HepG2 (cell line): ENCODE measurements around the gene RGS19. TPM values are rescaled to one million over a fixed set of nuclear protein-coding genes. Genes with fewer than 3 reads are reported as not detected.

ENCODE experiments used
- ATAC-seq: fragments of 200-7000 bp; cut with Tn5 transposase; 3 replicates; pipeline ENCODE4 v1.9.1; 2020; ENCODE audit warnings: mild to moderate bottlenecking, moderate library complexity
- BruUV-seq: library from RNA; stranded (reverse); fragments of 400-500 nt; replicated peaks from 2 replicates; lab custom pipeline; 2021; lab: Mats Ljungman, UMichigan
- CTCF ChIA-PET: fragments of 300-600 bp; formaldehyde crosslinking; extraction: SDS; loops from one replicate; lab custom pipeline; 2021; ENCODE audit warnings: low total read pairs, inconsistent platforms, low intra/inter-chr PET ratio; lab: Yijun Ruan, JAX
- POLR2A ChIA-PET: fragments of 350-600 bp; sonication (Branson Sonifier 250); formaldehyde crosslinking; loops from one replicate; lab custom pipeline; 2020; ENCODE audit warnings: antibody characterized with exemption, inconsistent platforms; lab: Yijun Ruan, JAX
- DNase-seq: peaks from one replicate; pipeline ENCODE4 v3.0.0-alpha.2; 2015; ENCODE audit warnings: low spot score
- FAIRE-seq: peaks from 3 replicates; lab custom pipeline; 2011; peaks lifted over from hg19 to GRCh38; lab: Jason Lieb, UNC
- H2AFZ ChIP-seq: one replicate; pipeline ENCODE4 v1.6.1; 2011; ENCODE audit warnings: low read length, inconsistent platforms
- H3K27ac ChIP-seq: fragments of 300-600 bp; 3 replicates; pipeline ENCODE4 v1.8.0; 2011; ENCODE audit warnings: mixed run types, mild to moderate bottlenecking, mixed read lengths, low read length, inconsistent platforms; ENCODE audit not compliant: insufficient read depth; ENCODE audit errors: extremely low read length
- H3K27me3 ChIP-seq, 2 experiments: fragments of 200-600 bp in 1 of 2; 2 replicates in 1 of 2; 3 replicates in 1 of 2; pipeline versions ENCODE4 v1.6.0 to v1.8.0; 2011; ENCODE audit warnings: low read length in 2 of 2, mild to moderate bottlenecking in 2 of 2, moderate library complexity in 2 of 2, inconsistent platforms in 1 of 2; ENCODE audit not compliant: insufficient read depth in 2 of 2, control insufficient read depth in 1 of 2
- H3K36me3 ChIP-seq, 2 experiments: fragments of 200-600 bp in 1 of 2; replicated peaks in 1 of 2; 2 replicates in 1 of 2; 3 replicates in 1 of 2; pipeline versions ENCODE4 v1.5.1 to v1.8.0; 2011; ENCODE audit warnings: low read length in 2 of 2, inconsistent platforms in 1 of 2; ENCODE audit not compliant: insufficient read depth in 2 of 2, control insufficient read depth in 1 of 2
- H3K4me1 ChIP-seq: 2 replicates; pipeline ENCODE4 v1.5.1; 2012; ENCODE audit warnings: low read length, inconsistent platforms; ENCODE audit not compliant: insufficient read depth
- H3K4me2 ChIP-seq: 2 replicates; pipeline ENCODE4 v1.6.0; 2011; ENCODE audit warnings: low read depth, low read length, inconsistent platforms
- H3K4me3 ChIP-seq, 3 experiments: fragments of 200-600 bp in 1 of 3; sonication (generic), shearing (Covaris generic) in 1 of 3; replicated peaks in 1 of 3; 2 replicates each; pipeline ENCODE4 v1.5.1; 2011 to 2016; ENCODE audit warnings: low read length in 3 of 3, inconsistent platforms in 2 of 3, low read depth in 2 of 3, mild to moderate bottlenecking in 2 of 3, control low read depth in 1 of 3, mixed read lengths in 1 of 3; ENCODE audit not compliant: insufficient read depth in 1 of 3
- H3K79me2 ChIP-seq: one replicate; pipeline ENCODE4 v1.6.1; 2011; ENCODE audit warnings: low read length, inconsistent platforms; ENCODE audit not compliant: insufficient read depth
- H3K9ac ChIP-seq: 2 replicates; pipeline ENCODE4 v1.6.0; 2011; ENCODE audit warnings: mild to moderate bottlenecking, low read depth, low read length, inconsistent platforms; ENCODE audit not compliant: insufficient read depth
- H3K9me3 ChIP-seq: 2 replicates; pipeline ENCODE4 v1.5.1; 2012; ENCODE audit warnings: mild to moderate bottlenecking, low read length
- H4K20me1 ChIP-seq: 2 replicates; pipeline ENCODE4 v1.6.0; 2011; ENCODE audit warnings: inconsistent platforms, mild to moderate bottlenecking, low read length, moderate library complexity; ENCODE audit not compliant: insufficient read depth
- FOXK1 ChIP-seq: sonication (generic); formaldehyde crosslinking; IDR thresholded peaks from 2 replicates; pipeline ENCODE4 v1.4.0; 2020; ENCODE audit warnings: low read depth, missing genetic modification reagents, borderline replicate concordance
- PCBP1 ChIP-seq: fragments of 200-400 bp; formaldehyde crosslinking; IDR thresholded peaks from 2 replicates; pipeline ENCODE4 v1.6.1; 2017; ENCODE audit warnings: mild to moderate bottlenecking, low read depth, low read length, borderline replicate concordance
- SP5 ChIP-seq: IDR thresholded peaks from 2 replicates; pipeline ENCODE4 v1.6.1; 2016; ENCODE audit warnings: low read depth, borderline replicate concordance
- ZNF556 ChIP-seq: sonication (generic); formaldehyde crosslinking; IDR thresholded peaks from 2 replicates; pipeline ENCODE4 v1.4.0; 2020; ENCODE audit warnings: mild to moderate bottlenecking, missing genetic modification reagents, borderline replicate concordance
- ZNF720 ChIP-seq: sonication (generic); formaldehyde crosslinking; IDR thresholded peaks from 2 replicates; pipeline ENCODE4 v1.4.0; 2020; ENCODE audit warnings: missing genetic modification reagents
- WGBS: methylation state at CpG from one replicate; pipeline ENCODE4 v1.1.6; 2017; ENCODE audit warnings: low lambda C conversion rate; 5-methylcytosine and 5-hydroxymethylcytosine counted together
- in situ Hi-C: cut with HindIII; loops from 2 replicates; pipeline ENCODE4 v1.10.0; 2017; ENCODE audit warnings: low pct_unique_long_range_greater_than_20kb; ENCODE audit not compliant: extremely low pct_ligation_motif_present
- intact Hi-C: fragments of 100-400 bp; cut with micrococcal nuclease; formaldehyde crosslinking; loops from one replicate; pipeline ENCODE4 v1.10.0; 2022; ENCODE audit not compliant: unreplicated experiment
- polyA plus RNA-seq, 8 experiments: library from polyadenylated mRNA; depleted of rRNA in 3 of 8; stranded (reverse) in 7 of 8; unstranded in 1 of 8; fragments of >200 nt; fragmentation: Illumina TruSeq in 4 of 8; extraction: Trizol in 4 of 8; gene quantifications; 2 replicates each; pipeline versions ENCODE4 v1.2.1 to v1.2.3, GENCODE V29; 2011 to 2016; ENCODE audit warnings: low read depth in 4 of 8, missing spikeins in 1 of 8, mixed read lengths in 1 of 8; ENCODE audit not compliant: insufficient read depth in 1 of 8
- total RNA-seq, 5 experiments: library from RNA; depleted of rRNA; stranded (reverse); fragments of >200 nt; fragmentation: Illumina TruSeq; extraction: Trizol; gene quantifications; 2 replicates each; pipeline ENCODE4 v1.2.3, GENCODE V29; 2016; ENCODE audit warnings: low read depth in 1 of 5
- TF ChIP-seq, protein P1 (sequence below): IDR thresholded peaks from 2 replicates; pipeline ENCODE4 v1.4.0; 2020; ENCODE audit warnings: mild to moderate bottlenecking, missing genetic modification reagents
- TF ChIP-seq, protein P2 (sequence below): sonication (generic); formaldehyde crosslinking; IDR thresholded peaks from 2 replicates; pipeline ENCODE4 v1.8.1; 2022; ENCODE audit warnings: low read depth, mild to moderate bottlenecking, missing genetic modification reagents
- TF ChIP-seq, protein P3 (sequence below): IDR thresholded peaks from 2 replicates; pipeline ENCODE4 v1.6.1; 2016; ENCODE audit warnings: low read depth, control low read depth
- TF ChIP-seq, protein P4 (sequence below): sonication (generic); formaldehyde crosslinking; IDR thresholded peaks from 2 replicates; pipeline ENCODE4 v1.9.0; 2021; ENCODE audit warnings: missing genetic modification reagents, borderline replicate concordance

Gene RGS19
- total and polyA plus RNA-seq, 2 of the 13 experiments (the other 11 are each of a cell fraction or from before 2014, with no cell fraction given) = 10.7 to 11.9 TPM

- TF ChIP-seq FOXK1 (CRISPR knock-in tag) = no peak
- TF ChIP-seq ZNF556 = peak; percentile 84; the same call in 1 of the 2 replicates
- TF ChIP-seq, protein P1, sequence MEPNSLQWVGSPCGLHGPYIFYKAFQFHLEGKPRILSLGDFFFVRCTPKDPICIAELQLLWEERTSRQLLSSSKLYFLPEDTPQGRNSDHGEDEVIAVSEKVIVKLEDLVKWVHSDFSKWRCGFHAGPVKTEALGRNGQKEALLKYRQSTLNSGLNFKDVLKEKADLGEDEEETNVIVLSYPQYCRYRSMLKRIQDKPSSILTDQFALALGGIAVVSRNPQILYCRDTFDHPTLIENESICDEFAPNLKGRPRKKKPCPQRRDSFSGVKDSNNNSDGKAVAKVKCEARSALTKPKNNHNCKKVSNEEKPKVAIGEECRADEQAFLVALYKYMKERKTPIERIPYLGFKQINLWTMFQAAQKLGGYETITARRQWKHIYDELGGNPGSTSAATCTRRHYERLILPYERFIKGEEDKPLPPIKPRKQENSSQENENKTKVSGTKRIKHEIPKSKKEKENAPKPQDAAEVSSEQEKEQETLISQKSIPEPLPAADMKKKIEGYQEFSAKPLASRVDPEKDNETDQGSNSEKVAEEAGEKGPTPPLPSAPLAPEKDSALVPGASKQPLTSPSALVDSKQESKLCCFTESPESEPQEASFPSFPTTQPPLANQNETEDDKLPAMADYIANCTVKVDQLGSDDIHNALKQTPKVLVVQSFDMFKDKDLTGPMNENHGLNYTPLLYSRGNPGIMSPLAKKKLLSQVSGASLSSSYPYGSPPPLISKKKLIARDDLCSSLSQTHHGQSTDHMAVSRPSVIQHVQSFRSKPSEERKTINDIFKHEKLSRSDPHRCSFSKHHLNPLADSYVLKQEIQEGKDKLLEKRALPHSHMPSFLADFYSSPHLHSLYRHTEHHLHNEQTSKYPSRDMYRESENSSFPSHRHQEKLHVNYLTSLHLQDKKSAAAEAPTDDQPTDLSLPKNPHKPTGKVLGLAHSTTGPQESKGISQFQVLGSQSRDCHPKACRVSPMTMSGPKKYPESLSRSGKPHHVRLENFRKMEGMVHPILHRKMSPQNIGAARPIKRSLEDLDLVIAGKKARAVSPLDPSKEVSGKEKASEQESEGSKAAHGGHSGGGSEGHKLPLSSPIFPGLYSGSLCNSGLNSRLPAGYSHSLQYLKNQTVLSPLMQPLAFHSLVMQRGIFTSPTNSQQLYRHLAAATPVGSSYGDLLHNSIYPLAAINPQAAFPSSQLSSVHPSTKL = peak; percentile 68
Observed at GRCh38 chr20:64035933-64036345, 43.4 kb downstream of the RGS19 start, which contains the start of gene C20orf204 (continued).

GRCh38 chr20:64035066-64035932 lies 44.0 kb downstream of the RGS19 start:
- in situ Hi-C loops (no loop called here), intact Hi-C loops (no loop called here)
- Histone ChIP-seq H3K4me1 (peaks cover 50% of the 10 kb centered on the region), H3K4me2 (peak overlapping the region; percentile 92), H3K79me2 (peaks cover 18% of the 10 kb centered on the region), H3K9ac (peak overlapping the region; percentile 82), H3K27ac (peak overlapping the region; percentile 82), H3K27me3 (no peaks in the 10 kb centered on the region), H3K36me3 (peaks cover 23 to 32% of the 10 kb centered on the region in 2 experiments), H3K4me3 (peak overlapping the region; percentile 57 to 84 (median 71); a peak in 5 of 6 replicates), H2AFZ (no peak overlapping the region), H4K20me1 (no peaks in the 10 kb centered on the region), H3K9me3 (no peaks in the 10 kb centered on the region)
- ChIA-PET CTCF (no interaction called here), POLR2A (interaction anchor here (0.7 to 10.1 kb wide), 20 partner anchors 9 to 408 kb away, joined by 3 to 252 read pairs (median 3); partner anchors contain the start of genes GMEB2, OPRL1, PCMTD2 and PRPF6)
- BruUV-seq = TSS peak; percentile 62
- no peak for ATAC-seq
- no peak for DNase-seq
- WGBS = 86% methylated on average over 13 of the region's 17 CpGs
- no peak for FAIRE-seq
- TF ChIP-seq ZNF720 (CRISPR knock-in tag) (0 out of 2 replicates have a peak, but pooled peaks have one; percentile 10), SP5 (CRISPR knock-in tag) (no peak), PCBP1 (no peak)
- TF ChIP-seq, protein P2, sequence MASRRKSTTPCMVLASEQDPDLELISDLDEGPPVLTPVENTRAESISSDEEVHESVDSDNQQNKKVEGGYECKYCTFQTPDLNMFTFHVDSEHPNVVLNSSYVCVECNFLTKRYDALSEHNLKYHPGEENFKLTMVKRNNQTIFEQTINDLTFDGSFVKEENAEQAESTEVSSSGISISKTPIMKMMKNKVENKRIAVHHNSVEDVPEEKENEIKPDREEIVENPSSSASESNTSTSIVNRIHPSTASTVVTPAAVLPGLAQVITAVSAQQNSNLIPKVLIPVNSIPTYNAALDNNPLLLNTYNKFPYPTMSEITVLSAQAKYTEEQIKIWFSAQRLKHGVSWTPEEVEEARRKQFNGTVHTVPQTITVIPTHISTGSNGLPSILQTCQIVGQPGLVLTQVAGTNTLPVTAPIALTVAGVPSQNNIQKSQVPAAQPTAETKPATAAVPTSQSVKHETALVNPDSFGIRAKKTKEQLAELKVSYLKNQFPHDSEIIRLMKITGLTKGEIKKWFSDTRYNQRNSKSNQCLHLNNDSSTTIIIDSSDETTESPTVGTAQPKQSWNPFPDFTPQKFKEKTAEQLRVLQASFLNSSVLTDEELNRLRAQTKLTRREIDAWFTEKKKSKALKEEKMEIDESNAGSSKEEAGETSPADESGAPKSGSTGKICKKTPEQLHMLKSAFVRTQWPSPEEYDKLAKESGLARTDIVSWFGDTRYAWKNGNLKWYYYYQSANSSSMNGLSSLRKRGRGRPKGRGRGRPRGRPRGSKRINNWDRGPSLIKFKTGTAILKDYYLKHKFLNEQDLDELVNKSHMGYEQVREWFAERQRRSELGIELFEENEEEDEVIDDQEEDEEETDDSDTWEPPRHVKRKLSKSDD (CRISPR knock-in tag) = no peak
- TF ChIP-seq, protein P3, sequence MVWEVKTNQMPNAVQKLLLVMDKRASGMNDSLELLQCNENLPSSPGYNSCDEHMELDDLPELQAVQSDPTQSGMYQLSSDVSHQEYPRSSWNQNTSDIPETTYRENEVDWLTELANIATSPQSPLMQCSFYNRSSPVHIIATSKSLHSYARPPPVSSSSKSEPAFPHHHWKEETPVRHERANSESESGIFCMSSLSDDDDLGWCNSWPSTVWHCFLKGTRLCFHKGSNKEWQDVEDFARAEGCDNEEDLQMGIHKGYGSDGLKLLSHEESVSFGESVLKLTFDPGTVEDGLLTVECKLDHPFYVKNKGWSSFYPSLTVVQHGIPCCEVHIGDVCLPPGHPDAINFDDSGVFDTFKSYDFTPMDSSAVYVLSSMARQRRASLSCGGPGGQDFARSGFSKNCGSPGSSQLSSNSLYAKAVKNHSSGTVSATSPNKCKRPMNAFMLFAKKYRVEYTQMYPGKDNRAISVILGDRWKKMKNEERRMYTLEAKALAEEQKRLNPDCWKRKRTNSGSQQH = 0 out of 2 replicates have a peak, but pooled peaks have one; percentile 37
- TF ChIP-seq, protein P4, sequence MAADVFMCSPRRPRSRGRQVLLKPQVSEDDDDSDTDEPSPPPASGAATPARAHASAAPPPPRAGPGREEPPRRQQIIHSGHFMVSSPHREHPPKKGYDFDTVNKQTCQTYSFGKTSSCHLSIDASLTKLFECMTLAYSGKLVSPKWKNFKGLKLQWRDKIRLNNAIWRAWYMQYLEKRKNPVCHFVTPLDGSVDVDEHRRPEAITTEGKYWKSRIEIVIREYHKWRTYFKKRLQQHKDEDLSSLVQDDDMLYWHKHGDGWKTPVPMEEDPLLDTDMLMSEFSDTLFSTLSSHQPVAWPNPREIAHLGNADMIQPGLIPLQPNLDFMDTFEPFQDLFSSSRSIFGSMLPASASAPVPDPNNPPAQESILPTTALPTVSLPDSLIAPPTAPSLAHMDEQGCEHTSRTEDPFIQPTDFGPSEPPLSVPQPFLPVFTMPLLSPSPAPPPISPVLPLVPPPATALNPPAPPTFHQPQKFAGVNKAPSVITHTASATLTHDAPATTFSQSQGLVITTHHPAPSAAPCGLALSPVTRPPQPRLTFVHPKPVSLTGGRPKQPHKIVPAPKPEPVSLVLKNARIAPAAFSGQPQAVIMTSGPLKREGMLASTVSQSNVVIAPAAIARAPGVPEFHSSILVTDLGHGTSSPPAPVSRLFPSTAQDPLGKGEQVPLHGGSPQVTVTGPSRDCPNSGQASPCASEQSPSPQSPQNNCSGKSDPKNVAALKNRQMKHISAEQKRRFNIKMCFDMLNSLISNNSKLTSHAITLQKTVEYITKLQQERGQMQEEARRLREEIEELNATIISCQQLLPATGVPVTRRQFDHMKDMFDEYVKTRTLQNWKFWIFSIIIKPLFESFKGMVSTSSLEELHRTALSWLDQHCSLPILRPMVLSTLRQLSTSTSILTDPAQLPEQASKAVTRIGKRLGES (CRISPR knock-in tag) = no peak
